ENCODE measurements around the gene E2F2. TPM values are rescaled to one million over a fixed set of nuclear protein-coding genes. Genes with fewer than 3 reads are reported as not detected.

E2F2 gene
- total RNA-seq, 1 experiment from 2014 or later: 8.1 TPM

DNA sequence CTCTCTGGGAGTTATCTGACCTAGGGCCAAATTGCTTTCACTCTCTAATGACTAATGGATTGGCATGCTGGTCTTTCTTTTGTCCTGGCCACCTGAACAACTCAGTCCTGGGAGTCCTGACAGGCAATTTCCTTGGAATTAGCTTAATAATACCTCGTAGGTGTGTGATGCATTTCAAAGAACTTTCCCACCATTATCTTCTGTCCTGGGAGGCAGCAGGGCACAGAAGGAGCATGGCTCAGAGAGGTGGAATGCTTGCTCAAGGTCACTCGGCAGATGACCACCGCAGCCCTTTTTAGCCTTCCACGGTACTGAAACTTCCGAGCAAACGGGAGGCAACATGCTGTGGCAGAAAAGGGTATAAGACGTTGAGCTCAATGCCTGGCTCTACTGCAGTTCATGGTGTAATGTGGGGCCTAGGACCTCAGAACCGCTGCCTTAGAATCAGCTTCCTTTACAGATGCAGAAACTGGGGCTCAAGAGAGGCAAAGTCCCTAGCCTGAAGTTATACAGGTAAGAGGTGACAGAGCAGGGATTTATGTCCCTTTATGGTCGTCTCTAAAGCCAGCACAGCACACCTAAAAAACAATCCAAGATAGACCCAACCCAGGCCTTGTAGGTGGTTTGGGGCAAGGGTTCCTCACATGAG is 25.1 kb upstream of the E2F2 start:
- CTCF ChIA-PET: no interaction called here
- intact Hi-C loops (cut with micrococcal nuclease; ENCODE audit: unreplicated experiment): no loop called here
- BruUV-seq (replicated peaks): no TSS peak
- Mint-ChIP-seq H3K9me3 (ENCODE audit: low read depth, unreplicated experiment) (no peaks in the 10 kb centered on the region), H3K36me3 (ENCODE audit: insufficient read depth, unreplicated experiment) (peaks cover 43% of the 10 kb centered on the region), H3K4me1 (ENCODE audit: low read depth, unreplicated experiment) (peaks cover 48% of the 10 kb centered on the region), H3K27me3 (ENCODE audit: unreplicated experiment) (no peaks in the 10 kb centered on the region), H3K4me3 (ENCODE audit: low read depth, unreplicated experiment) (no peak overlapping the region), H3K27ac (ENCODE audit: unreplicated experiment) (peak overlapping the region; percentile 33)
- no peak for DNase-seq
- TF ChIP-seq, protein P1, sequence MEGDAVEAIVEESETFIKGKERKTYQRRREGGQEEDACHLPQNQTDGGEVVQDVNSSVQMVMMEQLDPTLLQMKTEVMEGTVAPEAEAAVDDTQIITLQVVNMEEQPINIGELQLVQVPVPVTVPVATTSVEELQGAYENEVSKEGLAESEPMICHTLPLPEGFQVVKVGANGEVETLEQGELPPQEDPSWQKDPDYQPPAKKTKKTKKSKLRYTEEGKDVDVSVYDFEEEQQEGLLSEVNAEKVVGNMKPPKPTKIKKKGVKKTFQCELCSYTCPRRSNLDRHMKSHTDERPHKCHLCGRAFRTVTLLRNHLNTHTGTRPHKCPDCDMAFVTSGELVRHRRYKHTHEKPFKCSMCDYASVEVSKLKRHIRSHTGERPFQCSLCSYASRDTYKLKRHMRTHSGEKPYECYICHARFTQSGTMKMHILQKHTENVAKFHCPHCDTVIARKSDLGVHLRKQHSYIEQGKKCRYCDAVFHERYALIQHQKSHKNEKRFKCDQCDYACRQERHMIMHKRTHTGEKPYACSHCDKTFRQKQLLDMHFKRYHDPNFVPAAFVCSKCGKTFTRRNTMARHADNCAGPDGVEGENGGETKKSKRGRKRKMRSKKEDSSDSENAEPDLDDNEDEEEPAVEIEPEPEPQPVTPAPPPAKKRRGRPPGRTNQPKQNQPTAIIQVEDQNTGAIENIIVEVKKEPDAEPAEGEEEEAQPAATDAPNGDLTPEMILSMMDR (IDR thresholded peaks at IDR 0.05; ENCODE audit: unreplicated experiment): no peak

DNA sequence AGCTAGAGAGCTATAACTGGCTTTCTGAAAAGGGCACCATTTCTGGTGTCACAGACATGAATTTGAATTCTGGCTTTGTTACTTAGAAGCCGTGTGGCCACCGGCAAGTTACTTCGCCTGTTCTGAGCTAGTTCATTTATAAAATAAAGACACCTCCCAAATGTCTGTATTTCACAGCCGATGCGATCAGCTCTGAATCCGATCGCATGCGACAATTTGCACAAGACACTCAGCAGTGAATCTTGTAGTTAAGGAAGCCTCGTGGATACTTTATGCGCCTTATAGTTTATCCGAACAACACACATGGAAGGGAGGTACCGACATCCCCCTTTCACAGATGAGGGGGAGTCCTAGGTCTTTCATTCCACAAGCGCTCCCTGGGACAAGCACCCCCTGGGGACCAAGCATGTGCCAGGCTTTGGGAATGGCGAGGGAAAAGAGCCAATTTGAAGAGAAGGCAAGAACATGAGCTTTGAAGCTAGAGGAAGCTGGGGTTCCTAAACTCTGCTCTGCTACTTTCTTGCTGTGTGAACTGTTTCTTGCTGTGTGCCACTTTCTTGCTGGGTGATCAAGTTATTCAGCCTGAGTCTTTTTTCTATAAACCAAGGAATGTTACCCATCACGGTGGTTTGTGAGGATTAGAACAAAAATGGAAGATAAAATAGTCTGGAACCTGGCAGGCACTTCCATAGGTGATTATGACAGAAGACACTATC is 24.4 kb upstream of the E2F2 start:
- Mint-ChIP-seq H3K9me3 (ENCODE audit: low read depth, unreplicated experiment) (no peaks in the 10 kb centered on the region), H3K36me3 (ENCODE audit: insufficient read depth, unreplicated experiment) (peaks cover 43% of the 10 kb centered on the region), H3K27ac (ENCODE audit: unreplicated experiment) (peak overlapping the region; percentile 58), H3K4me3 (ENCODE audit: low read depth, unreplicated experiment) (peak overlapping the region; percentile 95), H3K4me1 (ENCODE audit: low read depth, unreplicated experiment) (peaks cover 41% of the 10 kb centered on the region), H3K27me3 (ENCODE audit: unreplicated experiment) (no peaks in the 10 kb centered on the region)
- DNase-seq: no peak
- TF ChIP-seq, protein P1 (IDR thresholded peaks at IDR 0.05; ENCODE audit: unreplicated experiment): no peak
- BruUV-seq (replicated peaks): no TSS peak
- CTCF ChIA-PET: interaction anchor here (0.6 to 1.5 kb wide), 3 partner anchors 79 to 190 kb away, joined by 4 to 5 read pairs (median 4); no protein-coding TSS in a partner anchor
- intact Hi-C loops (cut with micrococcal nuclease; ENCODE audit: unreplicated experiment): no loop called here

DNA sequence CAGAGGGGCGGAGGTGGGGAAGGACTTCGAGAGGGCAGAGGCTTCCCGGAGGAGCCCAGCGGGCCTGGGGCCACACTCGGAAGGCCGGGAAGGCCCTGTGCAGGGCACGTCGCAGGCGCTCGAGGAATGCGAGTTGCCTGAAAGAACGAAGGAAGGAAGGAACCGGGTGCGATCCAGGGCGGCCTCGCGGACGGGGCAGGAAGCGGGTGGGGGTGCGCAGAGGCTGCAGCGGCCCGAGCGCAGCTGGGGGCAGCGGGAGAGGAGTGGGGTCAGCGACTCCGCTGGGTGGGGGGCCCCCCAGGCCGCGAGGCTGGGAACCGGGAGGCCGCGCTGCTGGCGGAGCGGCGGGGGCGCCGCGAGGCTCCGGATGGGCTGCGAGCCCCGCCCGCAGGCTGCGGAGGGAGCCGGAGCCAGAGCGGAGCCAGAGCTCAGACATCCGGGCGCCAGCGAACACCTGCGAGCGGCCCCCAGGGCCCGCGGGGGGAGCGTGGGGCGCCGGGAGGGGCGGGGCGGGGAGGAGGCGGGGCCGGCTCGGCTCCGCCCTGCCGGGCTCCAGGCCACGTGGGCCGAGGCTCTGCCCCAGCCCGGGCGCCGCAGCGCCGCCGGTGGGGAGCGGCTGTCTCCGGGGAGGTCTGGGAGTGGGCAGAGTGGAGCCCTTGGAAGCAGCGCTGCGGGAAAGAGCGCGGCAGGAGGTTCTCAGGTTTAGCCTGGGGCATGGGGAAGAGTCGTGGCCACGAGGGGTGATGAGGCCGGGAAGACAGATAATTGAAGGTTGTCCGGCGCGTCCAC is 23.6 kb upstream of the E2F2 start:
- H3K36me3 Mint-ChIP-seq (ENCODE audit: insufficient read depth, unreplicated experiment): peaks cover 41% of the 10 kb centered on the region
- H3K4me3 Mint-ChIP-seq (ENCODE audit: low read depth, unreplicated experiment): peak overlapping the region; percentile 95
- BruUV-seq (replicated peaks): no TSS peak
- peak overlapping the region; percentile 79 for H3K27ac Mint-ChIP-seq (ENCODE audit: unreplicated experiment)
- H3K9me3 Mint-ChIP-seq (ENCODE audit: low read depth, unreplicated experiment): no peaks in the 10 kb centered on the region
- TF ChIP-seq, protein P1 (IDR thresholded peaks at IDR 0.05; ENCODE audit: unreplicated experiment): no peak
- CTCF ChIA-PET: interaction anchor here (0.6 to 1.5 kb wide), 5 partner anchors 40 to 191 kb away, joined by 3 to 5 read pairs (median 4); no protein-coding TSS in a partner anchor
- no peaks in the 10 kb centered on the region for H3K27me3 Mint-ChIP-seq (ENCODE audit: unreplicated experiment)
- intact Hi-C loops (cut with micrococcal nuclease; ENCODE audit: unreplicated experiment): no loop called here
- H3K4me1 Mint-ChIP-seq (ENCODE audit: low read depth, unreplicated experiment): peaks cover 34% of the 10 kb centered on the region
- DNase-seq: peak; percentile 75

DNA sequence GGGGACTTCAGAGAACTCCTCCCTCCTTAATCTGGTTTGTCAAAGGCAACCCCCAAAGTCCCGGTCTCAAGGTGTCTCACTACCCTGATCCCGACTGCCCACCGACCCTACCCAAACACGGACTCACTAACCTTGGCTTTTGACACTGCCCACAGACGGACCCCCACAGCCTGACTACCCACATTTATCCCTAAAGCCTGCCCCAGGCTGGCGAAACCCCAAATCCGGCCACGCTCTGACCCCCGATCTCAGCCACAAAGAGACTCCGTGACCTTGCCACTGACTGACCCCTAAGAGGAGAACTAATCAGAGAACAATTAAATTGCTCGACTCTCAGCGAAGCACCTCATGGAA is 23.1 kb upstream of the E2F2 start:
- peak overlapping the region; percentile 95 for H3K4me3 Mint-ChIP-seq (ENCODE audit: low read depth, unreplicated experiment)
- H3K36me3 Mint-ChIP-seq (ENCODE audit: insufficient read depth, unreplicated experiment): peaks cover 35% of the 10 kb centered on the region
- no TSS peak for BruUV-seq (replicated peaks)
- no peak for DNase-seq
- CTCF ChIA-PET: interaction anchor here (0.6 to 1.5 kb wide), 3 partner anchors 81 to 98 kb away, joined by 3 to 5 read pairs (median 4); no protein-coding TSS in a partner anchor
- peaks cover 32% of the 10 kb centered on the region for H3K4me1 Mint-ChIP-seq (ENCODE audit: low read depth, unreplicated experiment)
- TF ChIP-seq, protein P1 (IDR thresholded peaks at IDR 0.05; ENCODE audit: unreplicated experiment): no peak
- H3K9me3 Mint-ChIP-seq (ENCODE audit: low read depth, unreplicated experiment): no peaks in the 10 kb centered on the region
- H3K27me3 Mint-ChIP-seq (ENCODE audit: unreplicated experiment): no peaks in the 10 kb centered on the region
- intact Hi-C loops (cut with micrococcal nuclease; ENCODE audit: unreplicated experiment): no loop called here
- H3K27ac Mint-ChIP-seq (ENCODE audit: unreplicated experiment): peak overlapping the region; percentile 79
